RPMI7951 (cell line): ENCODE data around the gene CPTP. TPM values are rescaled to one million over a fixed set of nuclear protein-coding genes. Genes with fewer than 3 reads are reported as not detected.
"Not testable (repeated sequence)": the region's sequence is repeated elsewhere in the genome, so short reads cannot be mapped to it uniquely, and the experiment has no call there.

Source experiments
- DNase-seq: peaks from one replicate; pipeline ENCODE4 v3.0.0-alpha.2; 2012; ENCODE audit warnings: low read depth
- total RNA-seq: library from RNA; depleted of rRNA; stranded (reverse); fragments of >200 nt; shearing (Covaris generic); gene quantifications from 2 replicates; pipeline ENCODE4 v1.2.3, GENCODE V29; 2014

The CPTP gene
- total RNA-seq, 1 experiment from 2014 or later = 18.7 TPM

DNA sequence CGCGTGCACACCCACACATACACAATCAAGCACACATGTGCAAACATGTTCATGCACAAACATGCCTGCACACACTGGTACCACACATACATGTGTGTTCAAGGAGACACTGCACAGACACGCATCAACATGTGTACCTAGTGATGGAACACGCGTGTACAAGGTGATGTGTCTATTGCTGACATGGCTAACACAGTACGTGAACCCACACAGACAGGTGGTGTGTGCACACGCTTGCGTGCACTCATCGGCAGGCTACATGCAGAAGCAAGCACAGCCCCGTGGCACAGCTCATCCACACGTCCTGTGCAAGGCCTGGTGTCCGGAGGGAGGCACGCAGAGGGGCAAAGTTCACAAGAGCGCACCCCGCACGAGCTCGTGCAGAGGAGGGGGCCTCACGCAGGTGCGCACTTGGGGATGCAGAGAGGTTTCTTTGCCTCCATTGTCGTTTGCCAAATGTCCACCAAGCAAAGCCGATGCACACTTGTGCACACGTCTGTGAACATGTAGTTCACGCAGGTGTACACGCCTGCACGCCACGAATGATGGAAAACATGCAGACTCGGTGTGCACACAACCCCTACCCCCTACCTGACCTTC lies 17.8 kb upstream of the CPTP start:
- DNase-seq = no peak

DNA sequence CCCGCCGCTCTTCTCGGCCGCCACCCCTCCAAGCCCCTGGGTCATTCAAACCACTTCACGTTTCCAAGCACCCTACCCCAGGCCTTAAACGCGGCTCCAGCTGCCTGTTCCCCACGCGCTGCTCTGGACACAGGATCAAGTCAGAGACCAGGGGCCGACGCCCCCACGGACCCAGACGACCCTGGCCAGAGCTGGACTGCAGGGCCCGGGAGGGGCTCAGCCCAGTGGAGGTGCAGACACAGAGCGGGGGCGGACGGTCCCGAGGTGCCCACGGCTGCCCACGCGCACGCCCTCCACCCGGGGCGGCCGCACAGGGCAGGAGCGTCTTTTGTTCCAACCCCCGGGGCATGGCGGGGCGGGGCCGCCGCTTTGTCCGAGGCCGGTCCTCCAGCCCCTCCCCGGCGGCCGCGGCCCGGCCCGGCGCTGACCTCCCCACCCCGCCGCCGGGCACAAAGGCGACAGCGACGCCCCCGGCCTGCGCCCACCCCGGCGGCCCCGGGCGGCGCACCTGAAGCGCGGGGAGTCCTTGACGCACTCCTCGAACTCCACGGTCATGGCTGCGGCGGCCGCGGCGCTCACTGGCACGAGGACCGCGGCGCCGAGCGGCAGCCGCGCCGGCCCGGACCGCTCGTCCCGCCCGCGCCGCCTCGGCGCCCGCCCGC lies 17.2 kb upstream of the CPTP start:
- peak; percentile 61 for DNase-seq

DNA sequence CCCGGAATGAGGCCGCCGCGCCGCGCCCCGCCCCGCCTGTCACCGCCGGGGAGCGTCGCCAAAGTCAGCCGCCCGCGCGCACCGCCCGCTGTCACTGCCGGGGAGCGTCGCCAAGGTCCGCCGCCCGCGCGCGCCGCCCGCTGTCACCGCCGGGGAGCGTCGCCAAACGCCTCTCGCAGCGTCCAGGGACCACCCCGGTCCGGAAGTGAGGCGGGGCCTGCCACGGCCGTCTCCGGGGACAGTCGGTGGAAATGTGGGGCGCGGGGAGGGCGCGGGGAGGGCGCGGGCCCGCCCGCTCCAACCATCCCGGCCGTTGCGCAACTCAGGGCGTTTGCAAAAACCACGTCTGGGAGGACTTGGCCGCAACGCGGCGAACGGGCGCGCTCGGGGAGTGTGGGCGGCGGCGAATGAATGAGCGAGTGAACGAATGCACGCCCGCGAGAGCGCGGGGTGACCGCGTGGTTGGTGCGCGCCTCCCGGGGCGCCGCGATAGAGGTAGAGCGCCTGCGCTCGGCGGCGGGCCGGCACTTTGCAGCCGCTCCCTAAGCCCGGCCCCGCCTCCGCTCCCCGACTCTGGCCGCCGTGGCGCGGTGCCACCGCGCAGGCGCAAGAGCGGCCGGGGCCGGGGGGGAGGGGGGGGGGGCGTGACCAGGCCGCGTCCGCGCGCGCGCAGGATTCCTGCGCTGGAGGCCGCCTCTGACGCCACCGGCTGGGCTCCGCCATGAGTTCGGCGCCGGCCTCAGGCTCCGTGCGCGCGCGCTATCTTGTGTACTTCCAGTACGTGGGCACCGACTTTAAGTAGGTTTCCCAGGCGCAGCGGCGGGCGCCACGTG lies 16.5 kb upstream of the CPTP start, which contains the start of the genes ACAP3 and PUSL1:
TSS of gene ACAP3 (minus strand) at position 8 of the 833 bp plus-strand sequence. CDS start 115 bp downstream, outside the sequence.
TSS of gene PUSL1 (plus strand) at position 675 of the 833 bp plus-strand sequence. CDS start at position 722, 47 bp downstream.
- DNase-seq = peak; percentile 88

DNA sequence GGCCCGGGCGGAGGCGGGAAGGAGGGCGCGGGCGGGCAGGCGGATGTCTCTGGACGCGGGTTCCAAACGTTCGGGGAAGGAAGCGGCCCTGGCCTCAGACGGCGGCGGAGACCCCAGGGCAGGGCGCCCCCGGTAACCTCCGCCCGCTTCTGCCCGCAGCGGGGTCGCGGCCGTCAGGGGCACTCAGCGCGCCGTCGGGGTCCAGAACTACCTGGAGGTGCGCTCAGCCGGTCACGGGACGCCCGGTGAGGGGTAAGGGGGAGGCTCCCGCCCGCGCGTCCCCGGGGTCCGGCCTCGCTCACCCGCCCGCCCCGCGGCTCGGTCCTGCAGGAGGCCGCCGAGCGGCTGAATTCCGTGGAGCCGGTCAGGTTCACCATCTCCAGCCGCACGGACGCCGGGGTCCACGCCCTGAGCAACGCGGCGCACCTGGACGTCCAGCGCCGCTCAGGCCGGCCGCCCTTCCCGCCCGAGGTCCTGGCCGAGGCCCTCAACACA lies 15.8 kb upstream of the CPTP start:
- DNase-seq = no peak

DNA sequence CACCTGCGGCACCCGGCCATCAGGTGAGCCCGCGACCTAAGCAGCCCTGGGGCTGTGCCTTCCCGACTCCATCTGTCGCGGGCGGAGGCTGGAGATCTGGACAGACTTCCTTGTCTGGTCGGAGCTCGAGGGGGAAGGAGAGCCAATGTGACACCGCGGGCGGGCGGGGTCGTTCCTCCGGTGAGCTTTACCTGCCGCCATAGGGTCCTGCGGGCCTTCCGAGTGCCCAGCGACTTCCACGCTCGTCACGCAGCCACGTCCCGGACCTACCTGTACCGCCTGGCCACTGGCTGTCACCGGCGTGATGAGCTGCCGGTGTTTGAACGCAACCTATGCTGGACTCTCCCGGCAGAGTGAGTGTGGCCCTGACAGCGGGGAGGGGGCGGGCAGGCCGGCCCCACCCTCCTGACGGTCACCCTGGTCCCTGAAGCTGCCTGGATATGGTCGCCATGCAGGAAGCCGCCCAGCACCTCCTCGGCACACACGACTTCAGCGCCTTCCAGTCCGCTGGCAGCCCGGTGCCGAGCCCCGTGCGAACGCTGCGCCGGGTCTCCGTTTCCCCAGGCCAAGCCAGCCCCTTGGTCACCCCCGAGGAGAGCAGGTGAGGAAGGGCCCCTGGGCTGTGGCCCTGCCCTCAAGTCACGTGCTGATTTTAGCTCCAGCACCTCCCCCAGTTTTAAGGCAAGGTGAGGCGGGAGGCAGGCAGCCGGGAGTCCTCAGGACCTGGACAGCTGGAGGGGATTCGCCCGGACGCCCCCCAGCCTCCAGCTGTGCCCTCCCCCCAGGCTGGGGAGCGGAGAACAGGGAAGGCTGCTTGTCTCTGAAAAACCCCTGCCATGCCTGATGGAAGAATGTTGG lies 15.1 kb upstream of the CPTP start:
- DNase-seq = no peak

DNA sequence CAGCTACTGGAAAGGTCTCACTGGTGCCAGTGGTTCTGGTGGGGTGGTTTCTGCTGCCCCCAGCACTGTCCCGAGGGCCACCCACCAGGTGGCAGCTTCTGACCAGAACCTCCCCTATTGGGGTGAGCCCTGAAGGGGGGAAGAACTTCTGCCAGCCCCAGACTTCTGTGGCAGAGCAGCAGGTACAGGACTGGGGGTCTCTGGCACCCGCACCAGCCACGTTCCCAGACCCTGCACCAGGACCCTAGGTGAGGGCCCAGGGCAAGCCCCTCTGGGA lies 14.6 kb upstream of the CPTP start:
- no peak for DNase-seq

DNA sequence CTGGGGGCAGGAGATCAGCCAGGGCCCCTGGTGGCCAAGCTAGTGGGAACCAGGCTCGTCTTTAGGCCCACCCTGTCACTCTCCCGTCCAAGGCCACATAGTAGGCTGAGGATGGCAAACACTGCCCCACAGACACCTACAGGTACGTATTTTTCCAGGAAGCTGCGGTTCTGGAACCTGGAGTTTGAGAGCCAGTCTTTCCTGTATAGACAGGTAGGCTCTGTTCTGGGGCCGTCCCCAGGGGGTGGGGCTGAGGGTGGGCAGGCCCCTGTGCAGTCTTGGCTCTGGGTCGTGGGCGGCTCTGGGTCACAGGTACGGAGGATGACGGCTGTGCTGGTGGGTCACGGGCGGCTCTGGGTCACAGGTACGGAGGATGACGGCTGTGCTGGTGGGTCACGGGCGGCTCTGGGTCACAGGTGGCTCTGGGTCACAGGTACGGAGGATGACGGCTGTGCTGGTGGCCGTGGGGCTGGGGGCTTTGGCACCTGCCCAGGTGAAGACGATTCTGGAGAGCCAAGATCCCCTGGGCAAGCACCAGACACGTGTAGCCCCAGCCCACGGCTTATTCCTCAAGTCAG lies 14.0 kb upstream of the CPTP start:
- no peak for DNase-seq

DNA sequence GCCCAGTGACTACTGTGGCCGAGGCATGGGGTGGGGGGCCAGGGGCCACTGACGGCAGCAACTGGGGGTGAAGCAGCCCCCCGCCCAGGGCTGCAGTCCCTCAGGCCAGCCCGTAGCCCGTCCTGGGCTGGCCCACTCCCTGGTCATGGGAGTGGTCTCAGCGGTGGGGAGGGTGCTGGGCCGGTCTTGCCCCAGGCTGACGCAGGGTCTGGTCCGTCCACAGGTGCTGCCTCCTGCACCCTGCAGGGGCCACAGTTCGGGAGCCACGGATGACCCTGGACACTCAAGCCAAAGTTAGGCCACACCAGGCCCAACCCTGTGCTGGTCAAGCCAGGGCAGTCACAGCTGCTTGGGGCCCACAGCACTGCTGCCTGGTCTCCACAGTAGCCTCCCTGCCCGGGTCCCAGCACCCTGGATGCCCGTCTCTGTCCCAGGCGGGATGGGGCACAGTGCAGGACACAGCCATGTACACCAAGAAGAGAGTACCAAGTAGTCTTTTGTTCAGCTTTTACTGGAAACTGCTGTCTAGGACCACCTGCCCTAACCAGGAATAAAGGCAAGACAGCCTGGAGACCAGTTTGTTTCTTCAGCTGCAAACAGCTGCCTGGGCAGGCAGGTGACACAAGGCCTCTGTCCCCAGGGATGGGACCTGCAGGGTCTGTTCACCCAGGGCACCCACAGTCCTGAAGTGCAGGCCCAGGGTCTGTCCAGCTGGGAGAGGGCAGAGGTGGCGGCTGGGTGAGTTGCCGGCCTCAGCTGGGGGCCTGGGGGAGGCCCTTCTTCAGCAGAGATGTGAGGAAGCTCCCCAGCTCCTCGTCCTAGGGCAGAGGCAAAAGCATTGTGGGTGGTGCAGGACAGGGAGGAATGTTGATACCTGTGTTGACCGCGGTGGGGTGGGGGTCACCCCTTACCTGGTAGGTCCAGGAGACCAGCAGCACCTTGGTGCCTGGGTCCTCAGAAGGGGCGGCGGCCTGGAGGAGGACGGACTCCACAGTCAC lies 13.2 kb upstream of the CPTP start:
- no peak for DNase-seq

DNA sequence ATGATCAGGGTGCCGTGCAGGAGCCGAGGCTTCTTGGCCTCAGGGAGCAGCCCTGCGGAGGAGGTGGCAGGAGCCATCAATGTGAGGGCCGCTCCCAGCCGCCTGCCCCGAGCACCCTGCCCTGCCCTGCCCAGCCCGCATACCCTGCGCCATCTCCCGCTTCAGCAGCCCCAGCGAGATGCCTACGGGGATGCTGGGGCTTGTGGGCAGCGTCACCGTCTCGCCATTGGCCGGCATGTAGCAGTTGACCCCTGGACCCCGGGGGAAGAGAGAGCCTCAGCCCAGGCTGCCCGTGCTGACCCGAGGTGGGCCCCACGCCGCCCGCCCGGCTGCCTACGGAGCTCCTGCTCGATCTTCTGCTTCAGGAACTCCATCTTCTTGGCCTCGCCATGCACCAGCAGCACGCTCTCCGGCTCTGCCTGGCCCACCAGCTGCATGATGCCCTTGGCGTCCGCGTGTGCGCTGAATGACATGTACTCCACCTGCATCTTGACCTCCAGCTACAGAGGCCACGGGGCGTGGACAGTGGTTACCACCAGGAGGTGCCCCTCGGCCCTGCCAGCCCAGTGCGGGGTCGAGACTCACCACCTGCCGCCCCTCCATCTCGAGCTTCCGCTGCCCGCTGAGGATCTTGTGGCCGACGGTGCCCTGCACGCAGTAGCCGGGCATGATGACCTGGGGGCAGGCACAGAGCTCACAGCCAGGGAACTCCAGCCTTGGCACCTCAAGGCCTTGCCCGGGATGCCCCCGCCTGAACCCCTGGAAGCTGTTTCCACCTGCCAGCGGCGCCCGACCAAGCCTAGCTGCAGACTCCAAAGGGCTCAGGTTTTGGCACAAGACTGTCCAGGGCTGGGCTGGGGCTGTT lies 11.9 kb upstream of the CPTP start:
- no peak for DNase-seq

DNA sequence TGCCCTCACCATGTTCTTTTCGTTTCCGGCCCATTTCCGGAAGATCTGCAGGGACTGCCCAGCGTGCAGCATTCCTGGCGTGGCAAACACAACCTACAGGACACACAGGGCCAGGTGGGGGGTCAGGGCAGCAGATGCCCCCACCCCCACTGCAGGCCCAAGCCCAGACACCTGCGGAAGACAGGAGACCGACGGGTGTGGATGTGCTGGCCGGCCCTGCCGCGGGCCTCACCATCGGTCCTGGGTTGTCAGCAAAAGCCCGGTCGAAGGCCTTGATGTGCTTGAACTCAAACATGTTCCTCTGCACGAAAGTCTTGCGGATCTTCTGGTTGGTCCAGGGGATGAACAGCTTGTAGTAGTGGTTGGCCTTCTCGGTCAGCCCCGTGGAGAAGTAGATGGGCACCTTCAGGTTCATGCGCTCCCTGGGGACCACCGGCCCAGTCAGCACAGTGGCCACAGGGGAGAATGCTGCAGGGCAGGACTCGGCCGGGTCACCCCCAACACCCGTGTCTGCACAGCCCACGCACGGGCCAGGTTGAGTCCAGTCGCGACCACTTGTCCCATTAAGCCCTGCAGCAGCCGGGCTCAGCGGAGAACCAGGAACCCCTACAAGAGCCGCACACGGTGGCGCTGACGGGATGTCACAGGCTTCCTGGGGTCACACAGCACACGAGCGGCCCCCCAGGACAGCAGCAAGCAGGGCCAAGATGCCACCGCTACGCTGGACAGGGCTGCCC lies 10.9 kb upstream of the CPTP start:
- no peak for DNase-seq

DNA sequence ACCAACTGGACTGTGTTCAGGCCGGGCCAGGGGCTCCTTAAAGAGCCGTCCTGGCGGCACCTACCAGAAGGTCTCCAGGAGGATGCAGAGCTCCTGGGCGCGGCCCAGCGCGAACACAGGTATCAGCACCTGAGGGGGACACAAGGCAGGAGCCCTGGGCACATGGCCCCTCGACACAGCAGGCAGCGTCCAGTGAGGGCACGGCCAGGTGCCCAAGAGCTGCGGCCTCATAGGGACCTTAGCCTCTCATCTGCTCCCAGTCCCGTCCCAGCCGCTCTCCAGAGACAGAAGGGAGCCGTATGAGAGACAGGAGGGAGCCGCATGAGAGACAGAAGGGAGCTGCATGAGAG lies 10.4 kb upstream of the CPTP start:
- no peak for DNase-seq

DNA sequence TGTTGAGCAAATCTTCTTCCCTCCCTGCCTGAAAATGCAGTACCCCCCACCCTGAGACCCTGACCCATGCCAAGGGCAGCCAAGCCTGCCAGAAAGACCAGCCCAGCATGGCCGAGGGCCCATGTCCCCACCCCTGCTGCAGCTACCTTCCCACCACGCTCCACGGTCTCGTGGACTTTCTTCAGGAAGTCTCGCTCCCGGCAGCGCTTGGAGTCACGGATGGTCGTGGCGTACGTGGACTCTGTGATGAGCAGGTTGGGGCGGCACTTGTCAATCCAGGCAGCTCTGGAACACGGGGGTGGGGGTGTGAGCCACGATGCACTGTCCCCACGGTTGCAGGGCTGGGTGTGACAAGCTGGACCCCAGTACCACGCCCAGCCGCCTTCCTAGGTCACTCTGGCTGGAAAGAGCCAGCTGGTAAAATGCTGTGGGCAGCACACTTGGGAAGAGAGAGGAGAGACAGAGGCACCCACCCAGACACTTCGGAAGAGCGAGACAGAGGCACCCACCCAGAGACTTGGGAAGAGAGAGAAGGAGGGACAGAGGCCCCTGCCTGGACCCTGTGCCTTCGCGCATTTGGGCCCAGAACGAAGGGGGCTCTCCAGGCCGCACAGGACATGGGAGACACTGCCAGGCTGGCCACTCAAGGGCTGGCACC lies 9.8 kb upstream of the CPTP start:
- no peak for DNase-seq

DNA sequence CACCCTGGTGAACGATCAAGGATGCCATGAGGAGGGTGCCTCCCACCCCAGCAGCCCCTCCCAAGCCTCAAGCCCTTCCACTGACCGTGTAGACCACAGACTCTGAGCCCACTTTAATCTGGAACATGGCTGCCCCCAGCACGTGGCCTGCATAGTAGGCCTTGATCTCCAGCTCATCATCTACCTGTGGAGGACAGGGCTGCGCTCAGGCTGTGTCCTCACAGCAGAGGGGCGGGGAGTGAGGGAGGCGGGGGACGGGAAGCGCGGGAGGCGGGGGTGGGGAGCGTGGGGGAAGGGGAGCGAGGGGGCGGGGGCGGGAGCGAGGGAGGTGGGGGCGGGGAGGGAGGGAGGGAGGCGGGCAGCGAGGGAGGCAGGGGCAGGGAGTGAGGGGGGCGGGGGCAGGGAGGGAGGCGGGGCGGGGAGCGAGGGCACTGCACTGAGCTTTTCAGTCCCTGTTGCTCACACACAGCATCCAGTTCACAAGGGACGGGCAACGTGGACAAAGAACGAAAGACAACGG lies 9.1 kb upstream of the CPTP start:
- DNase-seq = no peak

DNA sequence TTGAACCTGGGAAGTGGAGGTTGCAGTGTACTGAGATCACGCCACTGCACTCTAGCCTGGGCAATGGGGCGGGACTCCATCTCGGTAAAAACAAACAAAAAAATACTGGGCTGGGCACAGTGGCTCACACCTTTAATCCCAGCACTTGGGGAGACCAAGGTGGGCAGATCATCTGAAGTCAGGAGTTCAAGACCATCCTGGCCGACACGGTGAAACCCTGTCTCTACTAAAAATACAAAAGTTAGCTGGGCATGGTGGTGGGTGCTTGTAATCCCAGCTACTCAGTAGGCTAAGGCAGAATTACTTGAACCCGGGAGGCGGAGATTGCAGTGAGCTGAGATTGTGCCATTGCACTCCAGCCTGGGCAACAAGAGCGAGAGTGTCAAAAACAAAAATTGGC lies 8.4 kb upstream of the CPTP start:
- not testable (repeated sequence) for DNase-seq

DNA sequence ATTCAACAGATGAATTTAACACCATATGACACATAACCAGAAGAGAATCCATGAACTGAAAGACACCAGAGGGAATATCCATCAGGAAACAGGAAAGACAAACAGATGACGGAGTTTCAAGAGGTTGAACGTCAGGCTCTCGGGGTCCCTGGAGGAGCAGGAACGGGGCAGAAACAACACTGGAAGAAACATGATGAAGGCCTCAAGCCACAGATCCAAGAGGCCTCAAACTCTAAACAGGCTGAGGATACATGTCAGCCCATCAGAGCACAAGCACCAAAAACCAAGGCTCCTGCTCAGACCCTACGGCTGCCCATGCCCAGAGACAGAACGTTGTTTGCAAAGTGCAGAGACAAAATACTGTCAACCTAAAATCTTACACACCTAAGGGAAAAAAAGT lies 7.2 kb upstream of the CPTP start:
- no peak for DNase-seq

DNA sequence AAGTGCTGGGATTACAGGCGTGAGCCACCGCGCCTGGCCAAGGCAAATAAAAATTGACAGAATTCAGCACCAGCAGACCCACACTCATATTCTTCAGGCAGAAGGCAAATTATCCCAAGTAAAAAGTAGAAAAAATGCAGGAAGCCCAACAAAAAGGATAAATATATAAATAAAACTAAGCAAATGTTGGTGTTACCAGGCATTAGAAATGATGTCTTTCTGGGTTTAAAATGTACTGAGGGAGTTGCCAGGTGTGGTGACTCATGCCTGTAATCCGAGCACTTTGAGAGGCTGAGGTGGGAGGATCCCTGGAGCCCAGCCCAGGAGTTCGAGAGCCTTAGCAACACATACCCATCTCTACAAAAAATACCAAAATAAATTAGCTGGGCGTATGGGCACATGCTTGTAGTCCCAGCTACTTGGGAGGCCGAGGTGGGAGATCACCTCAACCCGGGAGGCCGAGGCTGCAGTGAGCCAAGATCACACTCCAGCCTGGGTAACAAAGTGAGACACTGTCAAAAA lies 6.4 kb upstream of the CPTP start:
- peak; percentile 94 for DNase-seq
